Measurements from ENCODE around the gene TMEM52B.

- TF ChIP-seq POLR2AphosphoS5 (IDR thresholded peaks at IDR 0.05) (no peak), CTCF (IDR thresholded peaks at IDR 0.05) (no peak), POLR2A (IDR thresholded peaks at IDR 0.05) (no peak), EP300 (IDR thresholded peaks at IDR 0.05) (no peak)
These were observed 35.5 kb downstream of the TMEM52B start for GRCh38 chr12:10214136-10214894.

Data from suprapubic skin (tissue), 4 donors.